AG20443 (cell line): ENCODE results near the gene ALDH1A3.

ENCODE experiments used
- DNase-seq: peaks from one replicate; pipeline ENCODE4 v3.0.0; 2012; ENCODE audit warnings: low spot score, mixed read lengths

ALDH1A3 gene

GRCh38 chr15:100951965-100952364, 72.3 kb downstream of the ALDH1A3 start:
- no peak for DNase-seq

DNA sequence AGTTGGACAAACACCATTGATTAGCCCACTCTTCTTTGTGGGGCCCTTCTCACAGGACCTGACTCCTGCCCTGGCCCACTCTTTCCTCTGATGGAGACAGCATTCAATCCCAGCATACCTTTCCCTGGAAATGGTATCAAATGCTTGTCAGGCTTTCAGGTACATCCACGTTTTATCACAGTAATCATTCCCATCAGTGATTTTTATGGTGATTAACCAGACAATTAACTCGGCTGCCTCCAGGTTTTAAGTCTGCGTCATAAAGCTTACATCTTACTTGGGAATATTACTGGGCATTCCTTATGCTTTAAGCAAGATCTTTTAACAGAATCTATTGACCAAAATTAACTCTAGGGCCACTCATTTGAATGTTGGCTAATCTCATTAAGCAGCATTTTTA, 72.9 kb downstream of the ALDH1A3 start:
- no peak for DNase-seq

GRCh38 chr15:100958326-100959065, 78.9 kb downstream of the ALDH1A3 start:
- DNase-seq: peak; percentile 58

GRCh38 chr15:100959066-100960050, 79.7 kb downstream of the ALDH1A3 start:
- DNase-seq: no peak
